HCT116 (cell line): ENCODE data around the gene ZNF862. TPM values are rescaled to one million over a fixed set of nuclear protein-coding genes. Genes with fewer than 3 reads are reported as not detected.

ENCODE experiments used
- ATAC-seq: fragments of 200-7000 bp; cut with Tn5 transposase; 2 replicates; pipeline ENCODE4 v1.9.1; 2020; ENCODE audit warnings: mild to moderate bottlenecking, moderate library complexity
- BruUV-seq: library from RNA; stranded (reverse); fragments of 400-500 nt; replicated peaks from 2 replicates; lab custom pipeline; 2021; lab: Mats Ljungman, UMichigan
- CTCF ChIA-PET: fragments of 300-600 bp; sonication (Branson Sonifier 250); formaldehyde crosslinking; loops from one replicate; lab custom pipeline; 2021; ENCODE audit warnings: antibody characterized with exemption; lab: Charles Lee
- POLR2A ChIA-PET: fragments of 300-600, 350-600 bp; sonication (Branson Sonifier 250); formaldehyde crosslinking; loops from one replicate; lab custom pipeline; 2021; ENCODE audit warnings: antibody characterized with exemption; lab: Charles Lee
- RAD21 ChIA-PET, 2 experiments: fragments of 300-600 bp; sonication (Branson Sonifier 250); formaldehyde crosslinking; loops; one replicate each; lab custom pipeline; 2023; ENCODE audit warnings: low total read pairs in 2 of 2; ENCODE audit not compliant: uncharacterized antibody in 2 of 2, unreplicated experiment in 2 of 2, low non-redundant PET in 1 of 2; lab: Charles Lee
- DNase-seq: peaks from one replicate; pipeline ENCODE4 v3.0.0-alpha.2; 2010; ENCODE audit warnings: low read depth, low spot score
- H2AFZ ChIP-seq: fragments of 200-600 bp; shearing (Covaris generic), sonication (generic); 2 replicates; pipeline ENCODE4 v1.6.1; 2017; ENCODE audit warnings: low read depth, mixed run types, mixed read lengths, antibody characterized with exemption, low read length; ENCODE audit not compliant: poor library complexity, severe bottlenecking
- H3K27ac ChIP-seq: 2 replicates; pipeline ENCODE4 v1.5.1; 2012; ENCODE audit warnings: low read depth, low read length
- H3K27me3 ChIP-seq: fragments of 200-600 bp; sonication (generic); 2 replicates; pipeline ENCODE4 v1.6.1; 2016; ENCODE audit warnings: mixed run types, low read length, mixed read lengths; ENCODE audit not compliant: insufficient read depth
- H3K36me3 ChIP-seq, 2 experiments: fragments of 200-500 bp in 1 of 2; fragments of 200-600 bp in 1 of 2; sonication (Bioruptor generic) in 1 of 2; sonication (generic) in 1 of 2; 2 replicates each; pipeline versions ENCODE4 v1.5.1 to v1.6.1; 2014 to 2016; ENCODE audit warnings: low read length in 2 of 2, inconsistent platforms in 1 of 2, mixed read lengths in 1 of 2, mixed run types in 1 of 2; ENCODE audit not compliant: insufficient read depth in 2 of 2, control insufficient read depth in 1 of 2
- H3K4me1 ChIP-seq, 2 experiments: fragments of 200-600 bp in 1 of 2; sonication (generic) in 1 of 2; 2 replicates each; pipeline versions ENCODE4 v1.5.1 to v1.6.1; 2012 to 2017; ENCODE audit warnings: low read length in 2 of 2, inconsistent platforms in 1 of 2, mild to moderate bottlenecking in 1 of 2, mixed read lengths in 1 of 2, mixed run types in 1 of 2, moderate library complexity in 1 of 2; ENCODE audit not compliant: insufficient read depth in 2 of 2, control insufficient read depth in 1 of 2
- H3K4me2 ChIP-seq: fragments of 200-600 bp; sonication (generic); 2 replicates; pipeline ENCODE4 v1.6.1; 2017; ENCODE audit warnings: mixed run types, low read length, mixed read lengths
- H3K4me3 ChIP-seq, 2 experiments: fragments of 200-600 bp in 1 of 2; sonication (generic) in 1 of 2; replicated peaks in 1 of 2; 2 replicates each; pipeline ENCODE4 v1.5.1; 2011 to 2016; ENCODE audit warnings: low read length in 2 of 2, control low read depth in 1 of 2, low read depth in 1 of 2, mild to moderate bottlenecking in 1 of 2, mixed read lengths in 1 of 2, mixed run types in 1 of 2
- H3K79me2 ChIP-seq: fragments of 200-600 bp; sonication (generic); 2 replicates; pipeline ENCODE4 v1.6.1; 2017; ENCODE audit warnings: mild to moderate bottlenecking, mixed run types, low read length, moderate library complexity, mixed read lengths; ENCODE audit not compliant: insufficient read depth
- H3K9ac ChIP-seq: fragments of 200-600 bp; sonication (generic); 2 replicates; pipeline ENCODE4 v1.6.1; 2016; ENCODE audit warnings: low read length, mixed read lengths
- H3K9me2 ChIP-seq: fragments of 200-600 bp; sonication (generic), shearing (Covaris generic); 2 replicates; pipeline ENCODE4 v1.6.1; 2017; ENCODE audit warnings: mixed run types, mild to moderate bottlenecking, moderate library complexity; ENCODE audit not compliant: insufficient read depth
- H3K9me3 ChIP-seq, 2 experiments: fragments of 200-500 bp in 1 of 2; fragments of 200-600 bp in 1 of 2; sonication (Bioruptor generic) in 1 of 2; sonication (generic) in 1 of 2; 2 replicates each; pipeline ENCODE4 v1.6.1; 2014 to 2017; ENCODE audit warnings: low read length in 2 of 2, mixed read lengths in 2 of 2, inconsistent platforms in 1 of 2, low read depth in 1 of 2, mild to moderate bottlenecking in 1 of 2, mixed run types in 1 of 2, moderate library complexity in 1 of 2; ENCODE audit not compliant: control insufficient read depth in 1 of 2, insufficient read depth in 1 of 2
- H4K20me1 ChIP-seq: fragments of 200-600 bp; sonication (generic), shearing (Covaris generic); 2 replicates; pipeline ENCODE4 v1.6.1; 2017; ENCODE audit warnings: mixed run types, mild to moderate bottlenecking, moderate library complexity; ENCODE audit not compliant: insufficient read depth
- ATF3 ChIP-seq: IDR thresholded peaks from 2 replicates; pipeline ENCODE4 v1.6.1; 2012
- CEBPB ChIP-seq: IDR thresholded peaks from 2 replicates; pipeline ENCODE4 v1.6.1; 2012; ENCODE audit warnings: low read depth
- EGR1 ChIP-seq: IDR thresholded peaks from 2 replicates; pipeline ENCODE4 v1.6.1; 2012; ENCODE audit warnings: low read depth
- ELF1 ChIP-seq: IDR thresholded peaks from 2 replicates; pipeline ENCODE4 v1.6.1; 2012; ENCODE audit warnings: low read depth, borderline replicate concordance
- JUND ChIP-seq: IDR thresholded peaks from 2 replicates; pipeline ENCODE4 v1.6.1; 2012
- POLR2A ChIP-seq: IDR thresholded peaks from 2 replicates; pipeline ENCODE4 v1.7.0; 2011; ENCODE audit warnings: borderline replicate concordance; ENCODE audit not compliant: insufficient read depth, insufficient read length; ENCODE audit errors: extremely low read depth
- POLR2AphosphoS5 ChIP-seq: IDR thresholded peaks from 2 replicates; pipeline ENCODE4 v1.6.1; 2011; ENCODE audit warnings: mild to moderate bottlenecking, low read depth, low read length, moderate library complexity
- SIN3A ChIP-seq: IDR thresholded peaks from 2 replicates; pipeline ENCODE4 v1.6.1; 2012; ENCODE audit warnings: low read depth
- TCF7L2 ChIP-seq: IDR thresholded peaks from 2 replicates; pipeline ENCODE4 v1.7.0; 2011; ENCODE audit warnings: borderline replicate concordance, inconsistent platforms; ENCODE audit not compliant: insufficient read depth, insufficient read length; ENCODE audit errors: extremely low read depth
- YY1 ChIP-seq: IDR thresholded peaks from 2 replicates; pipeline ENCODE4 v1.6.1; 2011; ENCODE audit warnings: low read length, low read depth, moderate library complexity, mild to moderate bottlenecking; ENCODE audit not compliant: insufficient replicate concordance; ENCODE audit errors: extremely low read depth
- ZBTB33 ChIP-seq: IDR thresholded peaks from 2 replicates; pipeline ENCODE4 v1.6.1; 2011; ENCODE audit warnings: mild to moderate bottlenecking, low read length, moderate library complexity; ENCODE audit not compliant: insufficient replicate concordance; ENCODE audit errors: extremely low read depth
- ZNF274 ChIP-seq: fragments of 200-500 bp; sonication (Bioruptor generic); IDR thresholded peaks from 2 replicates; pipeline ENCODE4 v1.6.1; 2014; ENCODE audit warnings: mild to moderate bottlenecking, low read depth, low read length, inconsistent platforms
- intact Hi-C: fragments of 100-400 bp; cut with micrococcal nuclease; formaldehyde crosslinking; loops from 2 replicates; pipeline ENCODE4 v1.10.0; 2022
- total RNA-seq: library from RNA; stranded (reverse); gene quantifications from one replicate; pipeline ENCODE4 v1.2.1, GENCODE V29; 2021; ENCODE audit not compliant: unreplicated experiment

The ZNF862 gene
- total RNA-seq, 1 experiment from 2014 or later = 8.5 TPM

- ATAC-seq (no peak), DNase-seq (no peak)
- Histone ChIP-seq H3K79me2 (no peaks in the 10 kb centered on the region), H4K20me1 (no peaks in the 10 kb centered on the region), H2AFZ (no peak overlapping the region), H3K9me2 (no peaks in the 10 kb centered on the region), H3K36me3 (no peaks in the 10 kb centered on the region), H3K4me2 (no peak overlapping the region), H3K9me3 (no peaks in the 10 kb centered on the region), H3K27me3 (no peaks in the 10 kb centered on the region), H3K4me3 (no peak overlapping the region), H3K9ac (no peak overlapping the region), H3K4me1 (peaks cover 0 to 3% of the 10 kb centered on the region in 2 experiments; a peak in 1 of 4 replicates), H3K27ac (no peak overlapping the region)
- no TSS peak for BruUV-seq
- intact Hi-C loops = no loop called here
- RAD21 ChIA-PET = no interaction called here
- POLR2A ChIA-PET = no interaction called here
- CTCF ChIA-PET = no interaction called here
- no peak for TF ChIP-seq CEBPB
- TF ChIP-seq EGR1 = no peak
- TF ChIP-seq POLR2A = no peak
- no peak for TF ChIP-seq SIN3A
- no peak for TF ChIP-seq ZNF274
- no peak for TF ChIP-seq POLR2AphosphoS5
- no peak for TF ChIP-seq ATF3
- no peak for TF ChIP-seq YY1
- no peak for TF ChIP-seq TCF7L2
- no peak for TF ChIP-seq ZBTB33
- TF ChIP-seq ELF1 = no peak
- no peak for TF ChIP-seq JUND
Measured at GRCh38 chr7:149880638-149881311, 42.6 kb downstream of the ZNF862 start.
